ENCODE data around the gene PCID2.

GRCh38 chr13:113167575-113167974, 40.9 kb downstream of the PCID2 start:
- no peak for TF ChIP-seq TAF1 (IDR thresholded peaks at IDR 0.05; ENCODE audit: borderline replicate concordance, low read depth, low read length)
- TF ChIP-seq CTCF (IDR thresholded peaks at IDR 0.05), result no peak
- TF ChIP-seq EP300 (IDR thresholded peaks at IDR 0.05; ENCODE audit: borderline replicate concordance in 1 of 2, low read depth in 1 of 2, low read length in 1 of 2), result no peak
- TF ChIP-seq NRF1 (IDR thresholded peaks at IDR 0.05; ENCODE audit: low read depth, low read length), result no peak
- no peak for TF ChIP-seq USF1 (IDR thresholded peaks at IDR 0.05; ENCODE audit: borderline replicate concordance, low read depth)
- TF ChIP-seq REST (IDR thresholded peaks at IDR 0.05; ENCODE audit: low read depth, low read length), result no peak
- no peak for TF ChIP-seq YY1 (IDR thresholded peaks at IDR 0.05; ENCODE audit: low read depth)
- no peak for TF ChIP-seq MAX (IDR thresholded peaks at IDR 0.05; ENCODE audit: low read depth)
- no peak for TF ChIP-seq USF2 (IDR thresholded peaks at IDR 0.05; ENCODE audit: borderline replicate concordance, low read depth, low read length)
- TF ChIP-seq SIN3A (IDR thresholded peaks at IDR 0.05; ENCODE audit: borderline replicate concordance, low read depth, low read length), result no peak
- no peak for TF ChIP-seq FOXM1 (IDR thresholded peaks at IDR 0.05; ENCODE audit: low read depth)

Measured in SK-N-SH (cell line).